HG02623 (cell line): ENCODE measurements around the gene GALNT18.

Source experiments
- ATAC-seq: cut with Tn5 transposase; IDR thresholded peaks from one replicate; pipeline ENCODE4 v1.9.1; 2021; ENCODE audit warnings: moderate library complexity; ENCODE audit not compliant: unreplicated experiment

Gene GALNT18

GRCh38 chr11:11624926-11625325, 3.1 kb upstream of the GALNT18 start:
- ATAC-seq, result no peak

- no peak for ATAC-seq
Observed at GRCh38 chr11:11624204-11624603, 2.4 kb upstream of the GALNT18 start.

- no peak for ATAC-seq
Observed at GRCh38 chr11:11622772-11623171, 967 bp upstream of the GALNT18 start.

GRCh38 chr11:11622340-11622706, 518 bp upstream of the GALNT18 start:
- no peak for ATAC-seq

- no peak for ATAC-seq
Observed at GRCh38 chr11:11620921-11621572, 758 bp downstream of the GALNT18 start.

- ATAC-seq, result no peak
Observed at GRCh38 chr11:11620173-11620920, 1.5 kb downstream of the GALNT18 start.

- no peak for ATAC-seq
Observed at GRCh38 chr11:11618973-11619435, 2.8 kb downstream of the GALNT18 start.

GRCh38 chr11:11615086-11615485, 6.7 kb downstream of the GALNT18 start:
- ATAC-seq, result no peak

- ATAC-seq, result no peak
Observed at GRCh38 chr11:11612439-11612838, 9.4 kb downstream of the GALNT18 start.

- ATAC-seq, result no peak
Observed at GRCh38 chr11:11611381-11611780, 10.4 kb downstream of the GALNT18 start.

- ATAC-seq, result no peak
Observed at GRCh38 chr11:11608783-11609232, 13.0 kb downstream of the GALNT18 start.

GRCh38 chr11:11607772-11608171, 14.0 kb downstream of the GALNT18 start:
- no peak for ATAC-seq

GRCh38 chr11:11605821-11606450, 15.9 kb downstream of the GALNT18 start:
- no peak for ATAC-seq

GRCh38 chr11:11605181-11605580, 16.6 kb downstream of the GALNT18 start:
- no peak for ATAC-seq

- ATAC-seq, result no peak
Observed at GRCh38 chr11:11604370-11604990, 17.3 kb downstream of the GALNT18 start.

- no peak for ATAC-seq
Observed at GRCh38 chr11:11602011-11602410, 19.8 kb downstream of the GALNT18 start.

- ATAC-seq, result no peak
Observed at GRCh38 chr11:11600288-11600687, 21.5 kb downstream of the GALNT18 start.

GRCh38 chr11:11598243-11598642, 23.6 kb downstream of the GALNT18 start:
- ATAC-seq, result no peak

GRCh38 chr11:11594162-11594561, 27.6 kb downstream of the GALNT18 start:
- no peak for ATAC-seq

- ATAC-seq, result no peak
Observed at GRCh38 chr11:11592146-11592684, 29.6 kb downstream of the GALNT18 start.

GRCh38 chr11:11589437-11589836, 32.4 kb downstream of the GALNT18 start:
- no peak for ATAC-seq
